ENCODE results near the gene BARX1. TPM values are rescaled to one million over a fixed set of nuclear protein-coding genes. Genes with fewer than 3 reads are reported as not detected.

The BARX1 gene
- total and polyA plus RNA-seq, 3 experiments from 2014 or later: not detected

DNA sequence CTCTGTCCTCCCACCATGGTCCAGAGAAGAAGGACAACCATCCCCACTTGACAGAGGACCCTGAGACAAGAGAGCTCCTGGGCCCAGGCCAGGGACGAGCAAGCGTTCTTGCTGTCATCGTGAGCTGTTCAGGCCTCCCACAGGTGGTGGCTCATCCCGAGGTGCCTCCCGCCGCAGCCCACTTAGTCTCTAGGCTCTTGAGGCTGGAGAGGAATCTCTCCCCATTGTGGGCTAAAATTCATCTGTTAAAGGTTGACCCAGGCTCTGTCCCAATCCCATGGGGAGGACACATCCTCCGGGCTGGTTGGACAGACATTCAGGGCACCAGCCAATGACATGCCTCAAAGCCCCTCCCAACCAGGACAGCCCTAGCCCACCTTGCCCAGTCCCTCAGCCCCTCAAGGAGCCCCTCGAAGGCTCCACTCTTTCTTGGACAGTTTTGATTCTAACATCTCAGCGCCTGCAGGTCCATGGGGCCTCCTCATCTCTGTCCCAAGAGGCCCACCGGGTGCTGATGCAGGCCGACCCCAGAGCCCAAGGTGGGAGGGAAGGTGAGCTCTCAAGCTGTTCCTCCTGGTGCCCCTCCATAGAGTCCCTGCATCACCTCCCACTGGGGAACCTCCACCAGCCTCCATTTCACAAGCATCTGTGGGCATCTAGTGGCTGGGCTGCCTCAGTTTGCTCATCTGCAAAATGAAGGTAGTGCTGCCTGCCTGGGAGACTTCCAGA is 52.9 kb downstream of the BARX1 start:
- no peaks in the 10 kb centered on the region for H3K36me3 Mint-ChIP-seq
- H3K36me3 ChIP-seq (ENCODE audit: insufficient read depth, low read length): no peaks in the 10 kb centered on the region
- no peaks in the 10 kb centered on the region for H3K9me3 ChIP-seq (ENCODE audit: low read length)
- H3K4me1 ChIP-seq (ENCODE audit: insufficient read depth, low read length): peaks cover 18% of the 10 kb centered on the region
- DNase-seq: peak in 1 of 5 donors; percentile 22
- no peak overlapping the region for H3K27ac ChIP-seq (ENCODE audit: low read depth, low read length)
- ChIA-PET CTCF (no interaction called here), POLR2A (no interaction called here)
- no peaks in the 10 kb centered on the region for H3K9me3 Mint-ChIP-seq
- no peak overlapping the region for H3K27ac Mint-ChIP-seq
- H3K4me3 ChIP-seq (ENCODE audit: low read length): no peak overlapping the region
- peaks cover 10 to 14% (median 12%) of the 10 kb centered on the region in 3 donors for H3K4me1 Mint-ChIP-seq
- H3K27me3 ChIP-seq (ENCODE audit: insufficient read depth, low read length, poor library complexity, severe bottlenecking): no peaks in the 10 kb centered on the region
- peak overlapping the region in 1 of 7 donors; percentile 40 for H3K4me3 Mint-ChIP-seq
- peaks cover 4 to 7% of the 10 kb centered on the region in 2 donors for H3K27me3 Mint-ChIP-seq

Other genes with a start within 250 kb of the BARX1 start
- 1 to 10 TPM; 5.7 to 6.2 TPM for gene PTPDC1, start 129.1 kb upstream of the BARX1 start, total RNA-seq
- gene PTPDC1, start 129.1 kb upstream of the BARX1 start, polyA plus RNA-seq: 1.8 TPM

Measured in CD8-positive, alpha-beta memory T cell (primary cell).